ENCODE measurements around the gene SLC7A8.

GRCh38 chr14:23182372-23183157, 895 bp downstream of the SLC7A8 start:
- peak; percentile 17 for TF ChIP-seq EZH2 (IDR thresholded peaks at IDR 0.05; ENCODE audit: borderline replicate concordance, low read depth, low read length, severe bottlenecking)
- TF ChIP-seq CTCF (IDR thresholded peaks at IDR 0.05; ENCODE audit: borderline replicate concordance, extremely low read depth, low read length, poor library complexity, severe bottlenecking), result no peak

Data from DND-41 (cell line).